HL-60 (cell line): ENCODE measurements around the gene LAMC1.

ENCODE experiments used
- DNase-seq, 2 experiments: peaks; one replicate each; pipeline ENCODE4 v3.0.0-alpha.2; 2010 to 2020; ENCODE audit warnings: low read depth in 1 of 2, low spot score in 1 of 2
- H3K27ac ChIP-seq: fragments of 250-450 bp; sonication (Bioruptor Pico); replicated peaks from 2 replicates; pipeline ENCODE4 v1.5.1; 2020; ENCODE audit warnings: mild to moderate bottlenecking, moderate library complexity
- H3K27me3 ChIP-seq: fragments of 250-450 bp; sonication (Bioruptor Pico); 2 replicates; pipeline ENCODE4 v1.5.1; 2021; ENCODE audit warnings: mild to moderate bottlenecking, moderate library complexity; ENCODE audit not compliant: insufficient read depth, poor library complexity, severe bottlenecking
- H3K4me3 ChIP-seq: replicated peaks from 2 replicates; pipeline ENCODE4 v1.5.1; 2011; ENCODE audit warnings: mild to moderate bottlenecking, control low read depth, low read length; ENCODE audit not compliant: insufficient read depth
- CTCF ChIP-seq: IDR thresholded peaks from one replicate; pipeline ENCODE4 v1.5.1; 2011; ENCODE audit warnings: low read length, control low read depth, inconsistent platforms; ENCODE audit not compliant: insufficient read depth
- GABPA ChIP-seq: IDR thresholded peaks from 2 replicates; pipeline ENCODE4 v1.6.1; 2012; ENCODE audit warnings: low read depth
- POLR2AphosphoS5 ChIP-seq: IDR thresholded peaks from 2 replicates; pipeline ENCODE4 v1.6.1; 2012; ENCODE audit warnings: low read depth
- SPI1 ChIP-seq: IDR thresholded peaks from 2 replicates; pipeline ENCODE4 v1.6.1; 2012; ENCODE audit warnings: low read depth, mild to moderate bottlenecking, borderline replicate concordance
- TF ChIP-seq, protein P1 (sequence below): IDR thresholded peaks from 2 replicates; pipeline ENCODE4 v1.6.1; 2012; ENCODE audit warnings: low read depth; ENCODE audit not compliant: insufficient replicate concordance

The LAMC1 gene

GRCh38 chr1:183143576-183144315 lies 120.5 kb downstream of the LAMC1 start:
- no peak for DNase-seq
- TF ChIP-seq, protein P1, sequence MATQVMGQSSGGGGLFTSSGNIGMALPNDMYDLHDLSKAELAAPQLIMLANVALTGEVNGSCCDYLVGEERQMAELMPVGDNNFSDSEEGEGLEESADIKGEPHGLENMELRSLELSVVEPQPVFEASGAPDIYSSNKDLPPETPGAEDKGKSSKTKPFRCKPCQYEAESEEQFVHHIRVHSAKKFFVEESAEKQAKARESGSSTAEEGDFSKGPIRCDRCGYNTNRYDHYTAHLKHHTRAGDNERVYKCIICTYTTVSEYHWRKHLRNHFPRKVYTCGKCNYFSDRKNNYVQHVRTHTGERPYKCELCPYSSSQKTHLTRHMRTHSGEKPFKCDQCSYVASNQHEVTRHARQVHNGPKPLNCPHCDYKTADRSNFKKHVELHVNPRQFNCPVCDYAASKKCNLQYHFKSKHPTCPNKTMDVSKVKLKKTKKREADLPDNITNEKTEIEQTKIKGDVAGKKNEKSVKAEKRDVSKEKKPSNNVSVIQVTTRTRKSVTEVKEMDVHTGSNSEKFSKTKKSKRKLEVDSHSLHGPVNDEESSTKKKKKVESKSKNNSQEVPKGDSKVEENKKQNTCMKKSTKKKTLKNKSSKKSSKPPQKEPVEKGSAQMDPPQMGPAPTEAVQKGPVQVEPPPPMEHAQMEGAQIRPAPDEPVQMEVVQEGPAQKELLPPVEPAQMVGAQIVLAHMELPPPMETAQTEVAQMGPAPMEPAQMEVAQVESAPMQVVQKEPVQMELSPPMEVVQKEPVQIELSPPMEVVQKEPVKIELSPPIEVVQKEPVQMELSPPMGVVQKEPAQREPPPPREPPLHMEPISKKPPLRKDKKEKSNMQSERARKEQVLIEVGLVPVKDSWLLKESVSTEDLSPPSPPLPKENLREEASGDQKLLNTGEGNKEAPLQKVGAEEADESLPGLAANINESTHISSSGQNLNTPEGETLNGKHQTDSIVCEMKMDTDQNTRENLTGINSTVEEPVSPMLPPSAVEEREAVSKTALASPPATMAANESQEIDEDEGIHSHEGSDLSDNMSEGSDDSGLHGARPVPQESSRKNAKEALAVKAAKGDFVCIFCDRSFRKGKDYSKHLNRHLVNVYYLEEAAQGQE = no peak
- TF ChIP-seq CTCF (no peak), GABPA (no peak), SPI1 (no peak), POLR2AphosphoS5 (no peak)
- Histone ChIP-seq H3K4me3 (no peak overlapping the region), H3K27me3 (no peaks in the 10 kb centered on the region), H3K27ac (no peak overlapping the region)

DNA sequence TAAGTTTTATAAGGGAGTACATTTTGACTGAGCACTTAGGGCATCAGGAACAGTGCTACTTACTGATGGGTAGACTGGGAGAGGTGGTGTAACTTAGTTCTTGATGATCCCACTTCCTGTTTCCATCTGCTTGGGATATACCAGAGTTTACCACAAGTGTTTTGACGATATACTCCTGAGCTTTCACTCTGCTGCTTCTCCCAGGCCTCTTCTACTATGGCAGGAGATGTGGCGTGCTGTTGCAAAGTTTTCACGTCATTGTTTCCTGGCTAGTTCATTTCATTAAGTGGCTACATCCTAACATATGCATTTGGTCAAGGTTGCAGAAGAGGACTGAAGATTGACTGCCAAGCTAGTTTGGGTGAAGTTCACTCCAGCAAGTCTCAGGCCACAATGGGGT lies 121.5 kb downstream of the LAMC1 start:
- peak; percentile 79 for TF ChIP-seq SPI1
- TF ChIP-seq GABPA = no peak
- peak in 1 of 2 experiments; percentile 15 for DNase-seq
- Histone ChIP-seq H3K4me3 (no peak overlapping the region), H3K27me3 (no peaks in the 10 kb centered on the region), H3K27ac (no peak overlapping the region)

DNA sequence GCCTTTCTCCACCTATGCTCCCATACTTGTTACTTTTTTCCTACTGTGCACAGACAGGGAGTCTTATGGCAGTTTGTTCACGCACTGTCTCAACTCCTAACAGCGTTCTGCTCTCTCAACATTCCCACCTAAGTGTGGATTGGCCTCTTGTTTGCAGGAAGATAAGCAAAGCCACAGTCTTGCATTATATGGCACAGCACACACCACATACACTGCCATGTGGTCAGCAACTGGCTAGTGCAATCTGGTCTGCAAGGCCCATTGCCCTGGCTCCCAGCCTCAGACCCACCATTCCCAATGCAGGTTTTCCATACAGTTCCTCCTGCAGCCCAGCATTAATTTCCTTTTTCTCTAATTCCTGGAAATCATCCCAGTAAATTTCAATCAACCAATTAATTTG lies 124.5 kb downstream of the LAMC1 start:
- Histone ChIP-seq H3K27me3 (no peaks in the 10 kb centered on the region), H3K27ac (no peak overlapping the region), H3K4me3 (no peak overlapping the region)
- TF ChIP-seq CTCF (no peak), POLR2AphosphoS5 (no peak), GABPA (no peak)
- no peak for DNase-seq

DNA sequence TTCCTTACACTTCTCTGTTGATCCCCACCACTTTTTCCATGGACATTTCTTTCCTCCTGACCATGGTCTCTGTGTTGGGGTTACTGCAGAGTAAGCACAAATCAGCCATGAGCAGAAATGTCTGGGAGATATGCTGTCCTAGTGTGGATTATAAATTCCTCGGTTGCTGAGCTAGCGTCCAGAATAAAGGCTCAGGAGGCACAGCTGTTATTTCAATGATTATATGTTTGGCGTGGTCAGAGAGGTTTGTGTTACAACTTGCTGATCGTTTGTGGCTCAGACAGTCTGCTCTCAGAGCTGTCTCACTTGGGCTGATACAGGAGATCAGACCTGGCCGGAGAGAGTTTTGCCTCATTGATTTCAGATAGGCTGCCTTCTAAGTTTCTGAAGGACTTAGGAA lies 125.4 kb downstream of the LAMC1 start:
- no peak overlapping the region for H3K27ac ChIP-seq
- TF ChIP-seq CTCF (no peak), SPI1 (no peak), GABPA (no peak), POLR2AphosphoS5 (no peak)
- TF ChIP-seq, protein P1 = no peak
- no peak overlapping the region for H3K4me3 ChIP-seq
- DNase-seq = no peak
- no peaks in the 10 kb centered on the region for H3K27me3 ChIP-seq
